Right lobe of liver (tissue), 6 donors: Measurements from ENCODE around the gene CLEC18A. TPM values are rescaled to one million over a fixed set of nuclear protein-coding genes. Genes with fewer than 3 reads are reported as not detected.
"Not testable (repeated sequence)": the region's sequence is repeated elsewhere in the genome, so short reads cannot be mapped to it uniquely, and the experiment has no call there.

Experiments
- ATAC-seq, 4 donors: fragments of 200-7000 bp; cut with Tn5 transposase; one replicate each; pipeline ENCODE4 v1.9.1; 2020; ENCODE audit warnings: mild to moderate bottlenecking in 4 of 4, moderate library complexity in 4 of 4
- DNase-seq, 3 donors: peaks; one replicate each; pipeline ENCODE4 v3.0.0-alpha.2; 2020
- H3K27ac ChIP-seq, 3 donors: fragments of 200-600 bp; one replicate each; pipeline ENCODE4 v1.8.0; 2022
- H3K27me3 ChIP-seq, 2 donors: fragments of 200-600 bp; one replicate each; pipeline ENCODE4 v1.8.0; 2022
- H3K36me3 ChIP-seq, 4 donors: fragments of 200-600 bp; sonication (generic) in 1 of 4; one replicate each; pipeline versions ENCODE4 v1.5.1 to v1.8.0; 2017 to 2022; ENCODE audit warnings: control low read depth in 1 of 4
- H3K4me1 ChIP-seq, 4 donors: fragments of 200-600 bp; sonication (generic) in 1 of 4; one replicate each; pipeline versions ENCODE4 v1.5.1 to v1.8.0; 2017 to 2022; ENCODE audit warnings: control low read depth in 1 of 4
- H3K4me3 ChIP-seq, 3 donors: fragments of 200-600 bp; one replicate each; pipeline ENCODE4 v1.8.0; 2022
- H3K9me3 ChIP-seq, 4 donors: fragments of 200-600 bp; sonication (generic) in 1 of 4; one replicate each; pipeline versions ENCODE4 v1.5.1 to v1.8.0; 2017 to 2022; ENCODE audit warnings: control low read depth in 1 of 4
- POLR2A ChIP-seq: fragments of 450-650 bp; IDR thresholded peaks from one replicate; pipeline ENCODE4 v1.6.1; 2017; ENCODE audit warnings: antibody characterized with exemption, mild to moderate bottlenecking
- WGBS: methylation state at CpG from one replicate; pipeline ENCODE4 v1.1.6; 2018; ENCODE audit warnings: low coverage, low lambda C conversion rate; ENCODE audit not compliant: insufficient coverage; ENCODE audit errors: missing lambda C conversion rate; 5-methylcytosine and 5-hydroxymethylcytosine counted together
- intact Hi-C, 2 donors: fragments of 100-400 bp; cut with DNase I; formaldehyde crosslinking; loops; one replicate each; pipeline versions ENCODE4 v1.11.2 to v1.14.1; 2022
- long read RNA-seq: library from polyadenylated mRNA; unstranded; transcript quantifications from one replicate; pipeline ENCODE4 v2.0.0, GENCODE V29; 2019
- total RNA-seq, 6 experiments: library from RNA; depleted of rRNA in 2 of 6; stranded (reverse); fragments of >200 nt in 2 of 6; fragmentation: NEBNext Ultra II Directional in 3 of 6; extraction: Animal tissue kit (Norgen Biotek cat#: 25700) in 3 of 6; gene quantifications; one replicate each; pipeline versions ENCODE4 v1.1.0 to v1.2.4, GENCODE V29; 2016 to 2023
- TF ChIP-seq, protein P1 (sequence below), 4 donors: fragments of 200-600 bp in 3 of 4; fragments of 450-650 bp in 1 of 4; IDR thresholded peaks; one replicate each; pipeline versions ENCODE4 v1.5.1 to v1.8.0; 2016 to 2022; ENCODE audit warnings: antibody characterized with exemption in 4 of 4, mild to moderate bottlenecking in 2 of 4
- donor health status: DM: no; HTN: yes; CAD: no.
- donor health status: DM: no; HTN: no; CAD: no.
- donor health status: DM: no; HTN: no; CAD: no.
- donor health status: DM: no; HTN: yes; CAD: no.
- donor health status: DM: no; HTN: yes; CAD: no.

The CLEC18A gene
- 1 to 10 TPM in 1 of 6 experiments, under 1 TPM in 3, not detected in 2; 0.11 to 1.1 (median 0.79) TPM for total RNA-seq
- long read RNA-seq: 0 reads

DNA sequence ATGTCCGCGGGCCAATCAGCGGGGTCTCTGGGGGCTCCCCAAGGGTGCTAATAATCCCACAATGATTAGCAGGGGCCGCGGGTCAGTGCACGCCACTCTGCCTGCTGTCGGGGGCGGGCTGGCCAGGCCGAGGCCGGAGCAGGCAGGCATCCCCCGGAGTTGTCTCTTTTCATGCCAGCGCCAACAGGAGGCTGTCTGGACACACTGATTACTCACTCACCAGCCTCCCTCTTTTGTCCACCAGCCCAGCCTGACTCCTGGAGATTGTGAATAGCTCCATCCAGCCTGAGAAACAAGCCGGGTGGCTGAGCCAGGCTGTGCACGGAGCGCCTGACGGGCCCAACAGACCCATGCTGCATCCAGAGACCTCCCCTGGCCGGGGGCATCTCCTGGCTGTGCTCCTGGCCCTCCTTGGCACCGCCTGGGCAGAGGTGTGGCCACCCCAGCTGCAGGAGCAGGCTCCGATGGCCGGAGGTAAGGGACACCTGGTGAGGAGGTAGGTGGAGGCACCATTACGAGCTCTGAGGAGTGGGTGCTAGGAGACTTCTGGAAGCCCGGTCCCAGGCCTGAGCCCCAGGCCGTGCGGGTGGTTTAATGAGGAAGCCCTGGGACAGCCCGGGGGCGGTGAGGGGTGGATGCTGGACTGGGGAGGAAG lies at the start of gene CLEC18A:
Gene CLEC18A, plus strand, starts transcription at position 318 of the 655 bp plus-strand sequence. Its CDS starts 33 bp downstream, at position 351.
- H3K9me3 ChIP-seq, H3K4me1 ChIP-seq, intact Hi-C loops, DNase-seq, H3K27ac ChIP-seq, H3K36me3 ChIP-seq, H3K4me3 ChIP-seq, H3K27me3 ChIP-seq: not testable (repeated sequence)
- peak; percentile 24 to 35 (median 31) for ATAC-seq
- WGBS: no CpG with 5 or more reads among the region's 26 CpGs

DNA sequence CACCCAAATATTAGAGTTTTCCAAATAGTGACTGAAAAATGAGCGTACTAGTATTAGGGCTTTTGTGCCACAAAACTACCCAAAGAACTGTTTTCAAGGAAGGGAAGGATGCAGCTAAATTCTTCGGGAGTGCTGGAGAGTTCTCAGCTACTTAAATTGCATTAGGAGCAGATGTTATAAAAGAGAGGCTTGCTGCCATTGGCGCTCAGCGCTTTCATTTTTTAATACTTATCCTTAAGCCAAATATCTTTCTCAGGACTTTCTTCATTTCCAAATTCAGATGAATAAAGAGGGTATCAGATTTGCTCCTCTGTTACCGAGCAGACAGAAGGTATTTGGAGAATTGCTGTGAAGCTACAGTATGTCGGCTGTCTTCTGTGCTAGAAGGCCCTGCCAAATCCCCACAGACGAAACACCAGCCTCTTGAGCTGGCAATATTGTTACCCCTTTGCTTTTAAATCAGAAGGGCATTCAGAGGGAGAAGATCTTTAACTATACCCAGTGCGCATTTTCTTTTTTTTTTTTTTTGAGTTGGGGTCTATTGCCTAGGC lies 47.2 kb upstream of the CLEC18A start:
- intact Hi-C loops: no loop called here
- H3K4me1 ChIP-seq: no peaks in the 10 kb centered on the region
- ATAC-seq: no peak
- H3K4me3 ChIP-seq: no peak overlapping the region
- H3K27me3 ChIP-seq: no peaks in the 10 kb centered on the region
- 92% methylated on average over 8 of the region's 8 CpGs for WGBS
- TF ChIP-seq, protein P1, sequence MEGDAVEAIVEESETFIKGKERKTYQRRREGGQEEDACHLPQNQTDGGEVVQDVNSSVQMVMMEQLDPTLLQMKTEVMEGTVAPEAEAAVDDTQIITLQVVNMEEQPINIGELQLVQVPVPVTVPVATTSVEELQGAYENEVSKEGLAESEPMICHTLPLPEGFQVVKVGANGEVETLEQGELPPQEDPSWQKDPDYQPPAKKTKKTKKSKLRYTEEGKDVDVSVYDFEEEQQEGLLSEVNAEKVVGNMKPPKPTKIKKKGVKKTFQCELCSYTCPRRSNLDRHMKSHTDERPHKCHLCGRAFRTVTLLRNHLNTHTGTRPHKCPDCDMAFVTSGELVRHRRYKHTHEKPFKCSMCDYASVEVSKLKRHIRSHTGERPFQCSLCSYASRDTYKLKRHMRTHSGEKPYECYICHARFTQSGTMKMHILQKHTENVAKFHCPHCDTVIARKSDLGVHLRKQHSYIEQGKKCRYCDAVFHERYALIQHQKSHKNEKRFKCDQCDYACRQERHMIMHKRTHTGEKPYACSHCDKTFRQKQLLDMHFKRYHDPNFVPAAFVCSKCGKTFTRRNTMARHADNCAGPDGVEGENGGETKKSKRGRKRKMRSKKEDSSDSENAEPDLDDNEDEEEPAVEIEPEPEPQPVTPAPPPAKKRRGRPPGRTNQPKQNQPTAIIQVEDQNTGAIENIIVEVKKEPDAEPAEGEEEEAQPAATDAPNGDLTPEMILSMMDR (IDR thresholded peaks at IDR 0.05): no peak
- TF ChIP-seq POLR2A: no peak
- no peak for DNase-seq
- H3K36me3 ChIP-seq: no peaks in the 10 kb centered on the region
- no peak overlapping the region for H3K27ac ChIP-seq
- no peaks in the 10 kb centered on the region for H3K9me3 ChIP-seq

DNA sequence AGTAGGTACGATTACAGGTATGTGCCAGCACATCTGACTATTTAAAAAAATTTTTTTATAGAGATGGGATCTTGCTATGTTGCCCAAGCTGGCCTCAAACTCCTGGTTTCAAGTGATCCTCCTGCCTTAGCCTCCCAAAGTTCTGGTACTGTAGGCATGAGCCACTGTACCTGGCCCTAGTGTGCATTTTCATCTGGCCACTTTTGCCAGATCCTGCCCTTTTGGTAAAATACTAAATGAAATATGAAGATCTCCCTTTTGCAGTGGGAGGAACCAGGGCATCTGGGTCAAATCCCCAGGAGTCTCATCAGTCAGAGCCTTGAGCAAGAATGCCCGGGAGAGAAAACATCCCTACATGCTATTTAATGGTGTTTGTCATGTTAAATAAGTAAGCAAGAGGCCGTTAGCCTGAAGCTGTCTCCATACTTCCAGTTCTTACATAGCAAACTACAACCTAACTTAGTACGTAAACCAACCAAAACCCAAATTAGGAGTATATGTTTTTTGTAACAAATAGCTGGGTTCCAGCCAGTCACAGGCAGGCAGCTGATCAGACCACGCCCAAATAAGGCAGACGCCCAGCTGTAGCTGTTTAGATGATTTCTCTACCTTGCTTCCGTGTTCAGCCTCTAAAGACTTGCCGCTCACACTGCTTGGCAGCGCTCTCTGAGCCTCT lies 46.5 kb upstream of the CLEC18A start:
- WGBS: 93% methylated on average over 9 of the region's 9 CpGs
- Histone ChIP-seq H3K4me1 (no peaks in the 10 kb centered on the region), H3K4me3 (no peak overlapping the region), H3K27ac (no peak overlapping the region), H3K9me3 (no peaks in the 10 kb centered on the region), H3K27me3 (no peaks in the 10 kb centered on the region), H3K36me3 (no peaks in the 10 kb centered on the region)
- ATAC-seq: no peak
- TF ChIP-seq POLR2A: no peak
- TF ChIP-seq, protein P1 (IDR thresholded peaks at IDR 0.05): no peak
- no peak for DNase-seq
- intact Hi-C loops: no loop called here

DNA sequence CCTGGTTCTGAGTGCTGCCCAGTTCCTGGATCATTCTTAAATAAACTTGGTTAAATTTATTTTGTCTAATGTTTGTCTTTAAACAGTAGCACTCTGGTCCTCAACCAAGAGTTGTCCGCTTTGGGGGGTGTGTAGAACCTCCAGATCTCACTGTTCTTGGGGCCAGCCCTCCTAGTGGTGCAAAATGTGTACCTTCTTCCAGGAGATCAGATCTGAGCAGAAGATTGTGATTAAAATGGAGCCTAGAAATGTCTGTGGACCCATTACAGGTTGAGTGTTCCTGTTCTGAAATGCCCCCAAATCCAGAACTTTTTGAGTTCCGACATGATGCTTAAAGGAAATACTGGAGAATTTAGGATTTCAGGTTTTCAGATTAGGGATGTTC lies 46.0 kb upstream of the CLEC18A start:
- TF ChIP-seq POLR2A: no peak
- TF ChIP-seq, protein P1 (IDR thresholded peaks at IDR 0.05): no peak
- H3K36me3 ChIP-seq: no peaks in the 10 kb centered on the region
- intact Hi-C loops: no loop called here
- no peak overlapping the region for H3K27ac ChIP-seq
- ATAC-seq (no peak), DNase-seq (no peak)
- H3K4me3 ChIP-seq: no peak overlapping the region
- H3K4me1 ChIP-seq: peaks cover 0 to 3% (median 0%) of the 10 kb centered on the region in 4 donors
- no peaks in the 10 kb centered on the region for H3K9me3 ChIP-seq
- 64% methylated on average over 2 of the region's 2 CpGs for WGBS
- no peaks in the 10 kb centered on the region for H3K27me3 ChIP-seq

DNA sequence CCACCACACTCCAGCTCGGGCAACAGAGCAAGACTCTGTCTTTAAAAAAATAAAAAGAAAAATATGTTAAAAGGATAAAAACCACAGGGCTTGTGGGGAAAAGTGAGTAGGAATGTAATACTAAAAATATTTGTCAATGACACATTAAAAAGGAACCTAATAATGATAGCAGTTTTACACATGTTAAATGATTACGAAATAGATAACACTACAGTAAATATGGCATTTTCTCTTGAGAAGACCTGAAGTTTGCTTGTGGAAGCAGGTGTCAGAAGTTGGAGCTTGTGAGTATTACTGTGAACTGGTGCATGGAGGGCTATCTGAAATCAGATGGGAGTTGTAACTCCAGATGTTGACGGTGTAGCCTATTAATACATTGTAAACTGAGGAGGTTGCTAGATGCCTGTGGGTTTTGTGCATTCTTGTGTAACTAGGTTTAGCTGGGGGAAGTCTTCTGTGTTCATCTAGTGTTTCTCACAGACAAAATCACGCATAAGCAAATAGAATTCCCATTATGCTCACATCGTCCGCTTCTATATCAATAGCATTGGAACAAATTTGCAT lies 44.2 kb upstream of the CLEC18A start:
- 94% methylated on average over 4 of the region's 6 CpGs for WGBS
- TF ChIP-seq POLR2A: no peak
- TF ChIP-seq, protein P1 (IDR thresholded peaks at IDR 0.05): no peak

More for the DNA sequence above, 44.2 kb upstream of the CLEC18A start:
- peaks cover 0 to 6% (median 0%) of the 10 kb centered on the region in 4 donors for H3K4me1 ChIP-seq
- H3K4me3 ChIP-seq: no peak overlapping the region
- H3K9me3 ChIP-seq: no peaks in the 10 kb centered on the region
- intact Hi-C loops: no loop called here
- H3K36me3 ChIP-seq: no peaks in the 10 kb centered on the region
- H3K27me3 ChIP-seq: no peaks in the 10 kb centered on the region
- no peak for DNase-seq
- ATAC-seq: no peak
- no peak overlapping the region for H3K27ac ChIP-seq
